Suprapubic skin (tissue), 4 donors: ENCODE measurements around the gene ALDH16A1. TPM values are rescaled to one million over a fixed set of nuclear protein-coding genes. Genes with fewer than 3 reads are reported as not detected.
"Not testable (repeated sequence)": the region's sequence is repeated elsewhere in the genome, so short reads cannot be mapped to it uniquely, and the experiment has no call there.

Experiments used
- DNase-seq, 2 donors: peaks; one replicate each; pipeline ENCODE4 v3.0.0-alpha.2; 2019; ENCODE audit warnings: low spot score in 2 of 2
- H3K27ac ChIP-seq: fragments of 200-600 bp; sonication (generic); one replicate; pipeline ENCODE4 v1.5.1; 2019
- H3K27me3 ChIP-seq: fragments of 200-600 bp; sonication (generic); one replicate; pipeline ENCODE4 v1.5.1; 2019
- H3K36me3 ChIP-seq: fragments of 200-600 bp; sonication (generic); one replicate; pipeline ENCODE4 v1.5.1; 2019
- H3K4me1 ChIP-seq: fragments of 200-600 bp; sonication (generic); one replicate; pipeline ENCODE4 v1.5.1; 2019
- H3K4me3 ChIP-seq: fragments of 200-600 bp; sonication (generic); one replicate; pipeline ENCODE4 v1.5.1; 2019; ENCODE audit warnings: mild to moderate bottlenecking
- H3K9me3 ChIP-seq: fragments of 200-600 bp; sonication (generic); one replicate; pipeline ENCODE4 v1.5.1; 2019
- CTCF ChIP-seq, 2 donors: fragments of 200-600 bp in 1 of 2; fragments of 450-650 bp in 1 of 2; sonication (generic) in 1 of 2; IDR thresholded peaks; one replicate each; pipeline ENCODE4 v1.5.1; 2016 to 2019; ENCODE audit warnings: antibody characterized with exemption in 2 of 2, mild to moderate bottlenecking in 1 of 2, moderate library complexity in 1 of 2
- EP300 ChIP-seq: sonication (generic); formaldehyde crosslinking; IDR thresholded peaks from one replicate; pipeline ENCODE4 v1.6.1; 2017; ENCODE audit warnings: antibody characterized with exemption
- POLR2A ChIP-seq, 2 donors: fragments of 450-650 bp; IDR thresholded peaks; one replicate each; pipeline ENCODE4 v1.6.1; 2017; ENCODE audit warnings: antibody characterized with exemption in 2 of 2, mild to moderate bottlenecking in 2 of 2, moderate library complexity in 2 of 2
- POLR2AphosphoS5 ChIP-seq, 3 donors: sonication (generic); formaldehyde crosslinking; IDR thresholded peaks; one replicate each; pipeline ENCODE4 v1.6.1; 2017; ENCODE audit warnings: antibody characterized with exemption in 3 of 3
- WGBS: methylation state at CpG from one replicate; pipeline ENCODE4 v1.1.5; 2018; 5-methylcytosine and 5-hydroxymethylcytosine counted together
- total RNA-seq, 4 donors: library from RNA; depleted of rRNA; stranded (reverse); fragments of >200 nt; gene quantifications; one replicate each; pipeline ENCODE4 v1.1.0, GENCODE V29; 2016

Gene ALDH16A1
- total RNA-seq, 4 donors from 2014 or later, result 21.7 to 47.7 (median 35.9) TPM

- peak; percentile 97 for DNase-seq
Measured at GRCh38 chr19:49468746-49469447, 15.9 kb downstream of the ALDH16A1 start.

GRCh38 chr19:49469828-49470614, 17.0 kb downstream of the ALDH16A1 start:
- TF ChIP-seq EP300 (no peak), POLR2AphosphoS5 (IDR thresholded peaks at IDR 0.05) (no peak), POLR2A (IDR thresholded peaks at IDR 0.05) (no peak), CTCF (IDR thresholded peaks at IDR 0.05) (no peak)
- DNase-seq, result no peak

More at GRCh38 chr19:49468746-49469447, 15.9 kb downstream of the ALDH16A1 start:
- Histone ChIP-seq H3K4me3 (peak overlapping the region; percentile 27), H3K36me3 (peaks cover 28% of the 10 kb centered on the region), H3K9me3 (no peaks in the 10 kb centered on the region), H3K4me1 (peaks cover 36% of the 10 kb centered on the region), H3K27me3 (no peaks in the 10 kb centered on the region), H3K27ac (peak overlapping the region; percentile 93)
- TF ChIP-seq POLR2AphosphoS5 (IDR thresholded peaks at IDR 0.05), result peak in 1 of 3 donors; percentile 47
- no peak for TF ChIP-seq EP300
- WGBS, result 21% methylated on average over 15 of the region's 15 CpGs

GRCh38 chr19:49470615-49470978, 17.6 kb downstream of the ALDH16A1 start:
- Histone ChIP-seq H3K9me3 (no peaks in the 10 kb centered on the region), H3K4me1 (peaks cover 52% of the 10 kb centered on the region), H3K27me3 (no peaks in the 10 kb centered on the region), H3K36me3 (peaks cover 11% of the 10 kb centered on the region), H3K27ac (peak overlapping the region; percentile 93), H3K4me3 (no peak overlapping the region)
- TF ChIP-seq POLR2AphosphoS5 (IDR thresholded peaks at IDR 0.05) (no peak), CTCF (IDR thresholded peaks at IDR 0.05) (no peak), POLR2A (IDR thresholded peaks at IDR 0.05) (no peak), EP300 (no peak)
- 55% methylated on average over 8 of the region's 8 CpGs for WGBS
- DNase-seq, result no peak

More at GRCh38 chr19:49469828-49470614, 17.0 kb downstream of the ALDH16A1 start:
- Histone ChIP-seq H3K27ac (peak overlapping the region; percentile 93), H3K9me3 (no peaks in the 10 kb centered on the region), H3K27me3 (no peaks in the 10 kb centered on the region), H3K4me3 (no peak overlapping the region), H3K36me3 (peaks cover 16% of the 10 kb centered on the region), H3K4me1 (peaks cover 46% of the 10 kb centered on the region)
- 86% methylated on average over 11 of the region's 25 CpGs for WGBS

- Histone ChIP-seq H3K4me3 (no peak overlapping the region), H3K36me3 (no peaks in the 10 kb centered on the region), H3K27ac (no peak overlapping the region), H3K9me3 (no peaks in the 10 kb centered on the region), H3K4me1 (peaks cover 49% of the 10 kb centered on the region), H3K27me3 (no peaks in the 10 kb centered on the region)
- WGBS, result 65% methylated on average over 9 of the region's 9 CpGs
- DNase-seq, result no peak
- no peak for TF ChIP-seq POLR2A (IDR thresholded peaks at IDR 0.05)
- TF ChIP-seq CTCF (IDR thresholded peaks at IDR 0.05), result no peak
- no peak for TF ChIP-seq EP300
- no peak for TF ChIP-seq POLR2AphosphoS5 (IDR thresholded peaks at IDR 0.05)
Measured at GRCh38 chr19:49472936-49473335, 19.9 kb downstream of the ALDH16A1 start.

- H3K27me3 ChIP-seq, H3K27ac ChIP-seq, H3K36me3 ChIP-seq, DNase-seq, H3K9me3 ChIP-seq: not testable (repeated sequence)
- WGBS, result 62% methylated on average over 9 of the region's 9 CpGs
- H3K4me3 ChIP-seq, result peak overlapping the region; percentile 63
- peaks cover 44% of the 10 kb centered on the region for H3K4me1 ChIP-seq
Measured at GRCh38 chr19:49473501-49473867, 20.5 kb downstream of the ALDH16A1 start.

GRCh38 chr19:49473868-49474541, 21.0 kb downstream of the ALDH16A1 start, which contains the start of gene FLT3LG:
FLT3LG (plus strand) TSS chr19:49474215; CDS start chr19:49474640, 425 bp downstream.
- Histone ChIP-seq H3K27ac (peak within 1 kb of the TSS; percentile 71), H3K36me3 (no peaks in the 10 kb centered on the region)
- 2% methylated on average over 25 of the region's 33 CpGs for WGBS

More at GRCh38 chr19:49473868-49474541, 21.0 kb downstream of the ALDH16A1 start, which contains the start of gene FLT3LG:
- TF ChIP-seq POLR2AphosphoS5 (IDR thresholded peaks at IDR 0.05) (peak in 2 of 3 donors; percentile 59 to 62), CTCF (IDR thresholded peaks at IDR 0.05) (peak; percentile 98 to 99), EP300 (no peak)
- no peaks in the 10 kb centered on the region for H3K9me3 ChIP-seq
- H3K4me1 ChIP-seq, result peaks cover 41% of the 10 kb centered on the region
- H3K4me3 ChIP-seq, result peak within 1 kb of the TSS; percentile 63
- no peaks in the 10 kb centered on the region for H3K27me3 ChIP-seq
- peak; percentile 88 to 91 for DNase-seq
